AG04449 (cell line): ENCODE measurements around the gene SLC8A3.

ENCODE experiments used
- CTCF ChIA-PET: fragments of 350-600 bp; formaldehyde crosslinking; extraction: SDS; loops from one replicate; lab custom pipeline; 2021; ENCODE audit warnings: antibody characterized with exemption; lab: Yijun Ruan, JAX
- POLR2A ChIA-PET: fragments of 400-600, 350-600 bp; formaldehyde crosslinking; extraction: SDS; loops from one replicate; lab custom pipeline; 2020; ENCODE audit warnings: antibody characterized with exemption, inconsistent platforms; lab: Yijun Ruan, JAX
- DNase-seq: peaks from one replicate; pipeline ENCODE4 v3.0.0-alpha.2; 2010; ENCODE audit warnings: low read depth, low spot score
- H3K4me3 ChIP-seq: 2 replicates; pipeline ENCODE4 v1.5.1; 2011; ENCODE audit warnings: low read depth, mild to moderate bottlenecking, control low read depth, low read length
- TF ChIP-seq, protein P1 (sequence below): IDR thresholded peaks from one replicate; pipeline ENCODE4 v1.5.1; 2011; ENCODE audit warnings: mild to moderate bottlenecking, moderate library complexity, low read length, control low read depth, inconsistent platforms; ENCODE audit not compliant: insufficient read depth; ENCODE audit errors: missing control alignments

The SLC8A3 gene

DNA sequence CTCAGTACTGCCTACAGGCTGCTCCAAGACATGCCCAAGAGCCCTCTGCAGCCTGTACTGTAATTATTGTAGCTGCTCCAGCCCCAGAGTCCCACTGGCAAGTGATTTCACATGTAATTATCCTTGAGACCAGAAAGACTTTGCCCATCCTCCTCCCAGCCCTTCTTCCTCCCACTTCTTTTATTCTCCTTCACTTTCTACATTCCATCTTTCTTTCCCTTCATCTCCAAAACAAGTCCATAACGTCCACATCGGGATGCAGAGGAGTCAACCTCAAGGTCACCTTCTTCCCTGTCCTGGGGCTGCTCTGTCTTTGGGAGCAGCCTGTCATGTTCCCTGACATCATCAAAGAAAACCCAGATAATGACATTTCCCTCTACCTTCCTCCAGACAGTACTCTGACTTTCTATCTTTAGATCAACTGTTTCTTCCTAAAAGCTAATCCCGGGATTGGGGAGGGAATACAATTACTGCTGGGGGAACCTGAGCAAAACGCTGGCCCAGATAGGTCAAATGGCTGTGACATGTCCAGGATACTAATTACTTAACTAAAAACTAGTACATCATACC lies 39.1 kb downstream of the SLC8A3 start:
- POLR2A ChIA-PET, result no interaction called here
- H3K4me3 ChIP-seq, result no peak overlapping the region
- DNase-seq, result no peak
- CTCF ChIA-PET, result no interaction called here
- TF ChIP-seq, protein P1, sequence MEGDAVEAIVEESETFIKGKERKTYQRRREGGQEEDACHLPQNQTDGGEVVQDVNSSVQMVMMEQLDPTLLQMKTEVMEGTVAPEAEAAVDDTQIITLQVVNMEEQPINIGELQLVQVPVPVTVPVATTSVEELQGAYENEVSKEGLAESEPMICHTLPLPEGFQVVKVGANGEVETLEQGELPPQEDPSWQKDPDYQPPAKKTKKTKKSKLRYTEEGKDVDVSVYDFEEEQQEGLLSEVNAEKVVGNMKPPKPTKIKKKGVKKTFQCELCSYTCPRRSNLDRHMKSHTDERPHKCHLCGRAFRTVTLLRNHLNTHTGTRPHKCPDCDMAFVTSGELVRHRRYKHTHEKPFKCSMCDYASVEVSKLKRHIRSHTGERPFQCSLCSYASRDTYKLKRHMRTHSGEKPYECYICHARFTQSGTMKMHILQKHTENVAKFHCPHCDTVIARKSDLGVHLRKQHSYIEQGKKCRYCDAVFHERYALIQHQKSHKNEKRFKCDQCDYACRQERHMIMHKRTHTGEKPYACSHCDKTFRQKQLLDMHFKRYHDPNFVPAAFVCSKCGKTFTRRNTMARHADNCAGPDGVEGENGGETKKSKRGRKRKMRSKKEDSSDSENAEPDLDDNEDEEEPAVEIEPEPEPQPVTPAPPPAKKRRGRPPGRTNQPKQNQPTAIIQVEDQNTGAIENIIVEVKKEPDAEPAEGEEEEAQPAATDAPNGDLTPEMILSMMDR, result no peak

GRCh38 chr14:70148911-70149595 lies 39.7 kb downstream of the SLC8A3 start:
- no peak overlapping the region for H3K4me3 ChIP-seq
- POLR2A ChIA-PET, result no interaction called here
- DNase-seq, result no peak
- CTCF ChIA-PET, result no interaction called here
- TF ChIP-seq, protein P1, result no peak

DNA sequence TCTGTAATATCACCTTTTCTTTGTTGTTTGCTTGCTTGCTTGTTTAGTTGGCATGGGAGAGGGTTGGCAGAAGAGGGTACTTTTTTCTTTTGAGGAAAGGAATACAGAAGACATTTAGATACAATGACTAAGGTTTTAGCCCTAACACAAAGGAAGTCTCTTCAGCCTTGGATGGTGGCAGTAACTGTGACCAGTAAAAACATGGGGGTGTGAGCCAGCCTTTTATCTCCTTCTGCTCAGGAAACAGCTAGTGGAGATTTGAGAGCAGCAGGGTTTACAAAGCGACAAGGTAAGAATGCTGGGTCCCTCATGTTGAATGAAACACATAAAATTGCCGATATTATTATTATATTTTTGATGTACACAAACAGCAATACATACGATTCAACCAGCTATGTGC lies 40.4 kb downstream of the SLC8A3 start:
- POLR2A ChIA-PET, result no interaction called here
- H3K4me3 ChIP-seq, result no peak overlapping the region
- TF ChIP-seq, protein P1, result no peak
- DNase-seq, result no peak
- CTCF ChIA-PET, result no interaction called here

DNA sequence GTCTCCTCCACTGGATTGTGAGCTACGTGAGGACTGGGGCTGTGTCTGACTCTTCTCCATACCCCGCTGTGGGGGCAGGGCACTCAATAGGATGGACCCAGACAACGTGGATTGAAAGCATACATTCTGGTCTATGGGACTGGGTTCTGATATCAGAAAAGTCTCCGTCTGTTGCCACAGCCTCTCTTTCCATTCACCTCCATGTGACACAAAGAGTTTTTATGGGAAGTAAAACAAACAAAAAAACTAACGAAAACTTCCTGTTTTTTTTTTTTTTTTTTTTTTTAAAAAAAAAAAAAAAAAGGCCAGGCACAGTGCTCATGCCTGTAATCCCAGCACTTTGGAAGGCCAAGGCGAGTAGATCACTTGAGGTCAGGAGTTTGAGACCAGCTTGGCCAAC lies 44.7 kb downstream of the SLC8A3 start:
- POLR2A ChIA-PET, result no interaction called here
- no peak for DNase-seq
- H3K4me3 ChIP-seq, result no peak overlapping the region
- TF ChIP-seq, protein P1, result no peak
- CTCF ChIA-PET, result no interaction called here

DNA sequence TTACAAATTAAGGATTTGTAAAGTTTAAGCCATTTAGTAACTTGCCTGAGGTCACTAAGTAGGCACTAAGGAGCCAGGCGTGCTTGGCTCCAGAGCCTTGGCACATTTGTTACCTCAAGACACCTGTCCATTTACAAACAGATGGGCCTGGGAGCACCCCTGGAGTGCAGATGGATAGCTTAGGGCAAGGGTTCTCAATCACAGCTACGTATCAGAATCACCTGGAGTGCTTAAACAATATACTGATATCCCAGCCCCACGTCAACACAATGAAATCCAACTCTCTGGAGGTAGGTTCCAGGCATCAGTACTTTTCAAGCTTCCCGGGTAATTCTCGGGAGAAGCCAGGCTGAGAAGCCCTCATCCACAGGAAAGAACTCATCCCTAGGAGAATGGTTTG lies 45.4 kb downstream of the SLC8A3 start:
- ChIA-PET POLR2A (no interaction called here), CTCF (no interaction called here)

GRCh38 chr14:70140614-70141013 lies 48.1 kb downstream of the SLC8A3 start:
- no peak for DNase-seq
- CTCF ChIA-PET, result no interaction called here
- POLR2A ChIA-PET, result no interaction called here
- H3K4me3 ChIP-seq, result no peak overlapping the region
- TF ChIP-seq, protein P1, result no peak

More for the DNA sequence above, 45.4 kb downstream of the SLC8A3 start:
- no peak overlapping the region for H3K4me3 ChIP-seq
- TF ChIP-seq, protein P1, result no peak
- no peak for DNase-seq
